HG03354 (cell line): ENCODE results near the gene HSP90AA1.

Experiments used
- ATAC-seq: cut with Tn5 transposase; IDR thresholded peaks from one replicate; pipeline ENCODE4 v1.9.1; 2021; ENCODE audit warnings: mild to moderate bottlenecking; ENCODE audit not compliant: unreplicated experiment, poor library complexity, severe bottlenecking

Gene HSP90AA1

DNA sequence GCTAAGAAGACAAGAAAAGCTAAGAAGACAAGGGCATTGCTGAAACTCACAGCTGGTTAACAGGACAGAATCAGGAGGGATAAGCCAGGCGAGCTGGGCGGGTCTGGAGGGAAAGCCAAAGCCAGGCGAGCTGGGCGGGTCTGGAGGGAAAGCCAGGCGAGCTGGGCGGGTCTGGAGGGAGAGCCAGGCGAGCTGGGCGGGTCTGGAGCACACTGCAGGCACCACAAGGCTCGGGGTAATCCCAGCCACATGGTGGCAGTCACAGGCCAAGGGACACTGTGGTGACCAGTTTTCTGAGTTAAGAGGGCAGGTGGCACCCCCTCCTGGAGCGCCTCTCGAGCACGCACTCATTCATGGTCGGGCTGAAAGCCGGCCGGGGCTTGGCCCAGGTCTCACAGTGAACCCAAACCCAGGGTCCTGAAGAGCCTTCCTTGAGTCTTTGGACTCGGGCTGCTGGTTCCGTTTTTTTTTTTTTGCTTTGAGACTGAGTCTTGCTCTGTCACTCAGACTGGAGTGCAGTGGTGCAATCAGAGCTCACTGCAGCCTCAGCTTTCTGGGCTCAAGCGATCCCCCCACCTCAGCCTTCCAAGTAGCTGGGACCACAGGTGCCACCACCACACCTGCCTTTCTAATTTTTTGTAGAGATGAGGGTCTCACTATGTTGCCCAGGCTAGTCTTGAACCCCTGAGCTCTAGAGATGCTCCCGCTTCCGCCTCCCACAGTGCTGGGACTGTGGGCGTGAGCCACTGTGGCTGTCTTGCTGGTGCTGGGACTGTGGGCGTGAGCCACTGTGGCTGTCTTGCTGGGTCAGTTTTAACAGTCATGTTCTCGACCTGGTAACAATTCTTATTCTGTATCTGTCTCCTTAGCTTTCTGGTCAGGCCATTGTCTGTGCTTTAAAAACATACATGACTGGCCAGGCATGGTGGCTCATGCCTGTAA lies 40.2 kb downstream of the HSP90AA1 start:
- ATAC-seq, result no peak

DNA sequence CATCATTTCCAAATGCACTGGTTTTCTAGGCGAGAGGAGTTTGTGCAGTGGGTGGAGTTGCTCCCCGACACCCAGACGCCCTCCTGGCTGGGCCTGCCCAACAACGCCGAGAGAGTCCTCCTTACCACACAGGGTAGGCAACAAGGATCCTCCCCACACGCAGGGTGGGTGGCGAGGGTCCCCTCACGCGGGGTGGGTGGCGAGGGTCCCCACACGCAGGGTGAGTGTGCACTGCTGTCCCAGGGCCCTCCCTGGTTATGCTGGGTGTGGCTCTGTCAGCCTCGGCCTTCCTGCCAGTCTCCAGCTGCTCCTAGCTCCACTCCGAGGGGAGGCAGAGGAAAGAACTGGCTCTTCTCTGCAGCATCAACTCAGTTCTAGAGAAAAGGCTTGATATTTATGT lies 42.3 kb downstream of the HSP90AA1 start:
- ATAC-seq, result no peak

DNA sequence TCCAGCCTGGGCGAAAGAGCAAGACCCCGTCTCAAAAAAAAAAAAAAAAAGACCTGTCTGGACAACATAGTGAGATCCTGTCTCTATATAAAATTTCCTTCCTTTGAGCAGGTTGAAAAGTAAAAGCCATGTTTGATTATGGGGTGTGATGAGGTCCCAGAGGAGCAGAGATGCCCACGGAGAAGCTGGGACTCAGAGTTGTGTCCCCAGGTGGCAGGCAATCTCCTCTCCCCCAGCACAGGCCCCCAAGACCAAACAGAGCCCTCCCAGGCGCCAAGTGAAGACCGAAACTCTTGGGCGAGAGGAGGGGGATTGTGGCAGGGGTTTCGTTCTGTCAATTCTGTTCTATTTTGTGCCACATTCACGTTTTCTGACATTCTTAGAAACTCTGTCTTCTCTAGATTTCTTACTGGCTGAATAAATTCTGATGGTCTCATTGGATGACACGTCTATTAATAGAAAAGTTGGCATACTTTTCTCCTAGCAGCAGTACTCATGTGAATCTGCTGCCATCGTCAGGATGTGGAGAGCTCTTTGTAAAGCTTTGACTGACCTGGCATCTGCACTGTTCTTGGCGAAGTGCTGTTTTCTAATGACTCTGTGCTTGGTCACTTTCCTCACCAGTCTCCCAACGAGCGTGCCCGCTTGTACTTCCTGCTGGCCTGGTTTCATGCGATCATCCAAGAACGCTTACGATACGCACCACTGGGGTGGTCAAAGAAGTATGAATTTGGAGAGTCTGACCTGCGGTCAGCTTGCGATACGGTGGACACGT lies 43.4 kb downstream of the HSP90AA1 start:
- no peak for ATAC-seq

DNA sequence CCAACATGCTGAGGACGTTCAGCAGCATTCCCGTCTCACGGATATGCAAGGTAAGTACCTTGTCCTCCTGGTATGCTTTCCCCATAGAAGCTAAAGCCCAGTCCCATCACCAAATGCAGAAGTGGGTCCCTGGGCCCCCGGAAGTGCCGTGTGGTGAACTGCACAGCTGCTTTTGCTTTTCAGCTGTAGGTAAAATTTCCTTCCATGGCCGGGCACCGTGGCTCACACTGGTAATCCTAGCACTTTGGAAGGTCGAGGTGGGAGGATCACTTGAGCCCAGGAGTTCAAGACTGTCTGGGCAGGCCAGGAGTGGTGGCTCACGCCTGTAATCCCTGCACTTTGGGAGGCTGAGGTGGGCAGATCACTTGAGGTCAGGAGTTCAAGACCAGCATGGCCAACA lies 44.1 kb downstream of the HSP90AA1 start:
- ATAC-seq, result no peak

DNA sequence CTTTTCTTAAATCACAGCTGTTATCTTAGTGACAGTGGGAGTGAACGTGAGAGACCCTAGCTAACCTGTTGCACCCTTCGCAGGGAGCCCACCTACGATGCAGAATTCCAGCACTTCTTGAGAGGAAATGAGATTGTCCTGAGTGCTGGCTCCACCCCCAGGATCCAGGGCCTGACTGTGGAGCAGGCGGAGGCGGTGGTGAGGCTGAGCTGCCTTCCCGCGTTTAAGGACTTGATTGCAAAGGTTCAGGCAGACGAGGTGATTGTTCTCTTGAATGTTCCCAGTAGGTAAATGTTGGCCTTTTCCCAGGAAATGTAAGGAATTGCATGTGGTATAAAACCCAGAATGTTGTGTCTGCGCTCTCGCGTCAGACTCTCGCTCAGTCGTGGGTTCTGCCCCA lies 46.7 kb downstream of the HSP90AA1 start:
- no peak for ATAC-seq

DNA sequence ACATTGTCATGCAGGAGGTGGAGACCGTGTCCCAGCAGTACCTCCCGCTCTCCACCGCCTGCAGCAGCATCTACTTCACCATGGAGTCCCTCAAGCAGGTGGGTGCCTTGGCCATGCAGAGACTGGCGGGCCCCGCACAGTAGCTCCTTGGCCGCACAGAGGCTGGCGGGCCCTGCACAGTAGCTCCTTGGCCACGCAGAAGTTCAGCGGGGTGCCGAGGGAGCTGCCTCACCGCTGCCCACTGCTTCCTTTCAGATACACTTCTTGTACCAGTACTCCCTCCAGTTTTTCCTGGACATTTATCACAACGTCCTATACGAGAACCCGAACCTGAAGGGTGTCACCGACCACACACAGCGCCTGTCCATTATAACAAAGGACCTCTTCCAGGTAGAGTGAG lies 47.7 kb downstream of the HSP90AA1 start:
- ATAC-seq, result no peak

DNA sequence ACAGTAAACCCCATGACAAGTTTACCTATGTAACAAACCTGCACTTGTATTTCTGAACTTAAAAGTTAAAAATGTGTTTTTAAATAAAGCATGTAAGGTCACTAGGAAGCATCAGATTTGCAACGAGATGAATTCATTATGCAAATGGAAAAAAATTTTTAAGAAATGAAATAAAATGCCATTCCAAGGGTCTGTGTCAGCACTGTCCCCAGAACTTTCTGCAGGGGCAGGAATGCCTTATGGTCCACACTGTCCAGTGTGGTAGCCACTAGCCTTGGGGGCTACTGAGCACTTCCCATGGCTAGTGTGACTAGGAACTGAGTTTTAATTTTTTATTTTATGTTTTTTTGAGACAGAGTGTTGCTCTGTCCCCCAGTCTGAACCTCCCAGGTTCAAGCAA lies 49.2 kb downstream of the HSP90AA1 start:
- ATAC-seq, result no peak

DNA sequence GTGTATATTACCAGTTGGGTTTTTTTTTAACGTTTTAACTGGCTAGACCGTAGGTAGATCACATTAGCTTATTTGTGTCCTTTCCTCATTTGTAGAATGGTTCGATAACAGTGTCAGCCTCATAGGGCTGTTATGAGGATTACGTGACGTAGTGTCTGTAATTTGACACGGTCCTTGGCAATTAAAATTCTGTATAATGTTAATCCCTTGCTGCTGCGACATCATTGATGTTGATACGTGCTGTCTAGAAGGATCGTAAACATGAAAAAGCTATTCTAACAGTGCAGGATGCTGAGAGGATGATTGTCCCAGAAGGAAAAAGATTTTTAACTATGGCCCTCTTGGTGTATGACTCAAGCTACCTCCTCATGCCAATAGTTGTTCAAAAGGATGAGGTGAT lies 50.9 kb downstream of the HSP90AA1 start:
- ATAC-seq, result no peak

DNA sequence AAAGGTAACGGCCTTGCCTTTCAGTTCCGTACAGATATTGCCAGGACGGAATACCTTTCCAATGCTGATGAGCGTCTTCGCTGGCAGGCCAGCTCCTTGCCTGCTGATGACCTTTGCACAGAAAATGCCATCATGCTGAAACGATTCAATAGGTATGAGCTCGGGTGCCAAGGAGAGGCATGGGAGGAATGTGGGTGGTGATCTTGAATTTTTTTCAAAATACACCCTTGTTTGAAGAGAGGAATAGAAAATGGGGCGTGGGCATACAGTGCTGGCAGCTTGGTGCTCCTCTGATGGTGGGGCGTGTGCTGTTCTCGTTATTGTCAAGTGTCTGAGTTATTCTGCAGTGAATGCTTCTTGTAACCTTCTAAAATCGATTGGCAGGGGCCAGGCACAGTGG lies 52.5 kb downstream of the HSP90AA1 start:
- ATAC-seq, result no peak

DNA sequence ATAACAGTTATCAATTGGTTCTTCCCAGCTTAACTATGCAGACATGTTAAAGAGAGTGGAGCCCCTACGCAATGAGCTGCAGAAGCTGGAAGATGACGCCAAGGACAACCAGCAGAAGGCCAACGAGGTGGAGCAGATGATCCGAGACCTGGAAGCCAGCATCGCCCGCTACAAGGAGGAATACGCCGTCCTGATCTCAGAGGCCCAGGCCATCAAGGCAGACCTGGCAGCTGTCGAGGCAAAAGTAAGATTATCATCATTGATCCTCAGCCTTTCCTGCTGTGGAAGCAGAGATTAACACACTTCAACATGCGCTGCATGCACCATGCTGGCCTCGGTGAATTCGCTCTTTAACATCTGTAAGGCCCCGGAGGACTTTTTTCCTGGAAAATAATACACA lies 53.6 kb downstream of the HSP90AA1 start:
- ATAC-seq, result no peak
